Panc1 (cell line): ENCODE data around the gene TIMP3.

Experiments
- CTCF ChIP-seq: fragments of 450-650 bp; IDR thresholded peaks from 2 replicates; pipeline ENCODE4 v1.5.1; 2017; ENCODE audit warnings: mild to moderate bottlenecking
- REST ChIP-seq, 2 experiments: IDR thresholded peaks; 2 replicates each; pipeline ENCODE4 v1.6.1; 2011 to 2012; ENCODE audit warnings: low read depth in 2 of 2, control low read depth in 1 of 2, low read length in 1 of 2, mild to moderate bottlenecking in 1 of 2, moderate library complexity in 1 of 2; ENCODE audit not compliant: insufficient read depth in 1 of 2

GRCh38 chr22:32791485-32791884 is 10.0 kb upstream of the TIMP3 start:
- no peak for TF ChIP-seq CTCF
- no peak for TF ChIP-seq REST (IDR thresholded peaks at IDR 0.05; ENCODE audit: insufficient read depth in 1 of 2, low read depth in 2 of 2, low read length in 1 of 2)
